Pancreas (tissue), 10 donors: Measurements from ENCODE around the gene CELF4. TPM values are rescaled to one million over a fixed set of nuclear protein-coding genes. Genes with fewer than 3 reads are reported as not detected.

Source experiments
- ATAC-seq, 4 donors: fragments of 200-7000 bp; cut with Tn5 transposase; one replicate each; pipeline versions ENCODE4 v1.8.0 to v1.9.1; 2020; ENCODE audit warnings: mild to moderate bottlenecking in 4 of 4, moderate library complexity in 4 of 4
- DNase-seq, 6 donors: peaks; one replicate each; pipeline ENCODE4 v3.0.0-alpha.2; 2020
- FAIRE-seq: peaks from 2 replicates; lab custom pipeline; 2012; peaks lifted over from hg19 to GRCh38; lab: Jason Lieb, UNC
- H3K27ac ChIP-seq, 4 donors: fragments of 200-600 bp; sonication (generic); 1 replicate in 3 of 4; 2 replicates in 1 of 4; pipeline versions ENCODE4 v1.5.0 to v1.8.0; 2020
- H3K27me3 ChIP-seq, 4 donors: fragments of 200-600 bp; one replicate each; pipeline ENCODE4 v1.8.0; 2021
- H3K36me3 ChIP-seq, 3 donors: fragments of 200-600 bp; sonication (generic) in 1 of 3; one replicate each; pipeline versions ENCODE4 v1.5.0 to v1.8.0; 2020 to 2021
- H3K4me1 ChIP-seq, 3 donors: fragments of 200-600 bp; one replicate each; pipeline ENCODE4 v1.8.0; 2021
- H3K4me3 ChIP-seq, 4 donors: fragments of 200-600 bp; sonication (generic) in 2 of 4; one replicate each; pipeline versions ENCODE4 v1.5.0 to v1.8.0; 2020 to 2021
- H3K9me3 ChIP-seq, 4 donors: fragments of 200-600 bp; one replicate each; pipeline ENCODE4 v1.8.0; 2021
- WGBS, 2 donors: extraction: QIAGEN DNeasy Blood & Tissue Kit; methylation state at CpG; one replicate each; pipeline ENCODE4 v1.1.7; 2013; 5-methylcytosine and 5-hydroxymethylcytosine counted together
- intact Hi-C, 3 donors: fragments of 100-400 bp; cut with DNase I; formaldehyde crosslinking; loops; one replicate each; pipeline versions ENCODE4 v1.11.1 to v1.14.2; 2022
- polyA plus RNA-seq, 2 donors: library from polyadenylated mRNA; stranded (reverse); fragments of 200-250 nt; gene quantifications; one replicate each; pipeline ENCODE4 v1.2.3, GENCODE V29; 2013
- total RNA-seq, 6 donors: library from RNA; stranded (reverse); fragmentation: NEBNext Ultra II Directional in 4 of 6; extraction: Animal tissue kit (Norgen Biotek cat#: 25700) in 4 of 6; gene quantifications; one replicate each; pipeline versions ENCODE4 v1.2.1 to v1.2.4, GENCODE V29; 2021 to 2023
- TF ChIP-seq, protein P1 (sequence below), 4 donors: fragments of 200-600 bp; sonication (generic) in 3 of 4; IDR thresholded peaks; one replicate each; pipeline versions ENCODE4 v1.5.0 to v1.8.0; 2021; ENCODE audit warnings: antibody characterized with exemption in 4 of 4
- donor health status: healthy with polysubstance abuse.
- donor health status: DM: no; HTN: no; CAD: no; lungs with moderate emphysema.
- donor health status: DM: no; HTN: no; CAD: no.
- donor health status: control.
- donor health status: control.
- donor health status: Bipolar disorder and iron deficiency.
- donor health status: DM: yes; HTN: yes; CAD: no.
- donor health status: DM: no; HTN: no; CAD: no.
- donor health status: DM: no; HTN: no; CAD: no.
- donor health status: DM: yes; HTN: yes; CAD: no.

The CELF4 gene
- total and polyA plus RNA-seq, 8 donors: 1.0 to 10.0 (median 2.8) TPM

DNA sequence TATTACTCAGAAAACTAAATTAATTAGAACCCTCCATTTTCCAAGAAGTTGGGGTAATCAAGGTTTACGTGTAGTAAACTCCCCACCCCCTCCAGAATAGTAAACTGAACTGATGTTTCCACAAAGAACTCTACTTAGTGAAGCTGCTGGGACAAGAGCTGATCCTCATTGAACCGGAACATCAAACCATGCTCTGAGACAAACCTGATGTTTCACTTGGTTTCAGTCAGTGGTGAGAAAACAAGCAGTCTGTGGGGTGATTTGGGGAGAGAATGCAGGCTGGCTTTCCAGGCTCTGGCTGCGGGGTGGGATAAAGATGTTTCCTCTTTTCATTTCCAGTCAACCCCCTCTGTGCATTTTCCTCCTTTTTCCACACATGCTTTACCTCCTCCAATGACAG is 38.2 kb downstream of the CELF4 start:
- WGBS, 2 donors: 67 to 74% methylated on average over 3 of the region's 3 CpGs
- Histone ChIP-seq H3K4me3 (no peak overlapping the region), H3K4me1 (no peaks in the 10 kb centered on the region), H3K9me3 (no peaks in the 10 kb centered on the region), H3K27me3 (peaks cover 0 to 13% (median 1%) of the 10 kb centered on the region in 4 donors), H3K36me3 (no peaks in the 10 kb centered on the region), H3K27ac (no peak overlapping the region)
- TF ChIP-seq, protein P1, sequence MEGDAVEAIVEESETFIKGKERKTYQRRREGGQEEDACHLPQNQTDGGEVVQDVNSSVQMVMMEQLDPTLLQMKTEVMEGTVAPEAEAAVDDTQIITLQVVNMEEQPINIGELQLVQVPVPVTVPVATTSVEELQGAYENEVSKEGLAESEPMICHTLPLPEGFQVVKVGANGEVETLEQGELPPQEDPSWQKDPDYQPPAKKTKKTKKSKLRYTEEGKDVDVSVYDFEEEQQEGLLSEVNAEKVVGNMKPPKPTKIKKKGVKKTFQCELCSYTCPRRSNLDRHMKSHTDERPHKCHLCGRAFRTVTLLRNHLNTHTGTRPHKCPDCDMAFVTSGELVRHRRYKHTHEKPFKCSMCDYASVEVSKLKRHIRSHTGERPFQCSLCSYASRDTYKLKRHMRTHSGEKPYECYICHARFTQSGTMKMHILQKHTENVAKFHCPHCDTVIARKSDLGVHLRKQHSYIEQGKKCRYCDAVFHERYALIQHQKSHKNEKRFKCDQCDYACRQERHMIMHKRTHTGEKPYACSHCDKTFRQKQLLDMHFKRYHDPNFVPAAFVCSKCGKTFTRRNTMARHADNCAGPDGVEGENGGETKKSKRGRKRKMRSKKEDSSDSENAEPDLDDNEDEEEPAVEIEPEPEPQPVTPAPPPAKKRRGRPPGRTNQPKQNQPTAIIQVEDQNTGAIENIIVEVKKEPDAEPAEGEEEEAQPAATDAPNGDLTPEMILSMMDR (IDR thresholded peaks at IDR 0.05): no peak
- DNase-seq: no peak
- no peak for ATAC-seq
- intact Hi-C loops: no loop called here
- no peak for FAIRE-seq

DNA sequence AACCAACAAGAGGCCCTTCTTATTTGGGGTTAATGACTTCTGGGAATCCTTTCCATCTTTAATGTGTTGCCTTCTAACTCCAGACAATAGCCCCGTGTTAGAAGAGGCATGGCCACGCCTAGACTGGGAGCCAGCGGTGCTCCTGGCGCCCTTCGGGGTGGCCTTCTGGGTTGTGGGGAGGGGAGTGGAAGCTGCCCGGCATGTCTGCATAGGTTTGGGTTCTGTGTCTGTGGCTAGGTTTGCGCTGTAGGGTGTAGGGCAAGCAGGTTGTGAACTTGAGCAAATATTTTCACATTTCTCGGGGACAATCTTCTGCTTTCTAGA is 40.4 kb downstream of the CELF4 start:
- Histone ChIP-seq H3K9me3 (no peaks in the 10 kb centered on the region), H3K27ac (no peak overlapping the region), H3K27me3 (peaks cover 0 to 13% (median 1%) of the 10 kb centered on the region in 4 donors), H3K4me1 (no peaks in the 10 kb centered on the region), H3K4me3 (no peak overlapping the region), H3K36me3 (no peaks in the 10 kb centered on the region)
- TF ChIP-seq, protein P1 (IDR thresholded peaks at IDR 0.05): no peak
- DNase-seq (no peak), ATAC-seq (no peak), FAIRE-seq (no peak)
- intact Hi-C loops: no loop called here
- 25 to 30% methylated on average over 8 of the region's 8 CpGs for WGBS, 2 donors

DNA sequence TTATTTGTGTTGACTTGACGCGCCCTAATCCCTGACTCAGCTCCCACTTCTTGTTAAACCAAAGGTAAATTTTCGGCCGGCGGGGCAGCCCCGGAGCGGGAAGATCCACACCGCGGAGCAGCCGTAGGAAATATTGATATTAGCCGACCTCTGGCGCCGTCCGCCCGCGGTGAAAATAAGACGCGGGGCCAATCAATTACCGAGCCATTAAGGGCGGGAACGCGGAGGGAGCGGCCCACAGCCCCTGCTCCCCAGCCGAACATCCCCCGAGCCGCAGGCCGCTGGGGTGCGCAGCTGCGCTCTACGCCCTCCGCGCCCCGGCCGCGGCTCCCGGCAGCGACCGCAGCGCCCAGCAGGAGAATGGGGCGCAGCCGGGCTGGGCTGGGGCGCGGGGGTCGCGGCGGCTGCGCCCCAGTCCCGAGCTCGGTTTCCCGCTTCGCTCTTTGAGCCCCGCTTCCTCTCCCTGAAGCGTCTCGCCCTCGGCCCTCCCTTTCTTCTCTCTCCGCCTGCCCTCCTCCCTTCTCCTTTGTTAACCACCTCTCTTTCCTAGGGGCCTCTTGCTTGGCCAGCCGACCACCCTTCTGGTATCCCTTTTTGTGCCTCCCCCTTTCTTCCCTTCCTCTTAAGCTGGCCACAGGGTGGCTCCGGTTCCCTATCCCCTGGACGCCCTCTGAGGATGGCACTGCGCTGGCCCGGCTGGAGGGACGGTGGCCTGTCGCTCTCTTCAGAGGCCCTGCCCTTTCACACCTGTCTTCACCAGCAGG is 40.9 kb downstream of the CELF4 start:
- Histone ChIP-seq H3K27ac (no peak overlapping the region), H3K27me3 (peaks cover 0 to 13% (median 1%) of the 10 kb centered on the region in 4 donors), H3K4me1 (no peaks in the 10 kb centered on the region), H3K4me3 (peak overlapping the region in 1 of 4 donors; percentile 18), H3K36me3 (no peaks in the 10 kb centered on the region), H3K9me3 (no peaks in the 10 kb centered on the region)
- WGBS, 2 donors: 5 to 7% methylated on average over 47 to 63 of the region's 63 CpGs
- TF ChIP-seq, protein P1 (IDR thresholded peaks at IDR 0.05): no peak
- intact Hi-C loops: no loop called here
- ATAC-seq: peak in 3 of 4 donors; percentile 35 to 54 (median 53)
- no peak for DNase-seq
- FAIRE-seq: no peak

DNA sequence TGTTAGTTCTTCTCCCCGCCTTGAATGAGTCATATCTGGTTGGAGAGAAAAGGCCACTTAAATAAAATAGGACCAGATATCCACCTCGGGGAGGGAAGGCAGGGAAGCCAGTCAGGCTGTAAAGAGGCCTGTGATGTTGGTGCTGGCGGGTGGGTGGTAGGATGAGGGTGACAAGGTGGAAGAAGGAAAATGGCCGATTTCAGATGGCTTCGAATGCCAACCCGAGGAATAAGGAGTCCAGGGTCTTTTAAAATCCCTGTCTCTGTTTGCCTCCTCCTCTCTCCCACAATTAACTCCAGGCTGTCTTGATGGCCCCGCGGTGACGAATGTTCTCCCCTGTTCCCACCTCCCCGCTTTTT is 41.5 kb downstream of the CELF4 start:
- no peak for ATAC-seq
- Histone ChIP-seq H3K9me3 (no peaks in the 10 kb centered on the region), H3K4me3 (no peak overlapping the region), H3K27ac (no peak overlapping the region), H3K4me1 (no peaks in the 10 kb centered on the region), H3K36me3 (no peaks in the 10 kb centered on the region), H3K27me3 (peaks cover 0 to 13% (median 1%) of the 10 kb centered on the region in 4 donors)
- no peak for DNase-seq
- intact Hi-C loops: no loop called here
- FAIRE-seq: no peak
- TF ChIP-seq, protein P1 (IDR thresholded peaks at IDR 0.05): no peak
- 35 to 42% methylated on average over 10 of the region's 10 CpGs for WGBS, 2 donors
